IMR-90 (cell line): ENCODE measurements around the gene ZFR. TPM values are rescaled to one million over a fixed set of nuclear protein-coding genes. Genes with fewer than 3 reads are reported as not detected.

Experiments
- ATAC-seq: fragments of 200-7000 bp; cut with Tn5 transposase; 2 replicates; pipeline ENCODE4 v1.9.1; 2020; ENCODE audit warnings: low read depth, mild to moderate bottlenecking, moderate library complexity
- BruUV-seq: library from RNA; stranded (reverse); fragments of 400-500 nt; replicated peaks from 2 replicates; lab custom pipeline; 2021; lab: Mats Ljungman, UMichigan
- CTCF ChIA-PET: fragments of 300-600 bp; formaldehyde crosslinking; extraction: SDS; loops from one replicate; lab custom pipeline; 2021; ENCODE audit warnings: antibody characterized with exemption; lab: Yijun Ruan, JAX
- POLR2A ChIA-PET: fragments of 300-600 bp; sonication (Branson Sonifier 250); formaldehyde crosslinking; loops from one replicate; lab custom pipeline; 2022; ENCODE audit warnings: antibody characterized with exemption; ENCODE audit not compliant: unreplicated experiment; lab: Charles Lee
- DNase-seq: peaks from one replicate; pipeline ENCODE4 v3.0.0; 2013
- H2AFZ ChIP-seq: replicated peaks from 2 replicates; pipeline ENCODE3; 2013; ENCODE audit warnings: low read length, mild to moderate bottlenecking; ENCODE audit not compliant: poor library complexity
- H2AK5ac ChIP-seq: 2 replicates; pipeline ENCODE4 v1.6.1; 2013; ENCODE audit warnings: low read depth, low read length, inconsistent platforms
- H2AK9ac ChIP-seq: replicated peaks from 2 replicates; pipeline ENCODE3; 2013; ENCODE audit warnings: mild to moderate bottlenecking, low read depth, low read length, moderate library complexity; ENCODE audit not compliant: poor library complexity
- H2BK120ac ChIP-seq: 2 replicates; pipeline ENCODE4 v1.6.1; 2013; ENCODE audit warnings: low read depth, low read length, inconsistent platforms
- H2BK15ac ChIP-seq: 3 replicates; pipeline ENCODE4 v1.6.1; 2013; ENCODE audit warnings: low read depth, low read length, inconsistent platforms
- H2BK20ac ChIP-seq: 2 replicates; pipeline ENCODE4 v1.6.1; 2013; ENCODE audit warnings: low read depth, mild to moderate bottlenecking, inconsistent platforms, low read length, moderate library complexity
- H2BK5ac ChIP-seq: 2 replicates; pipeline ENCODE4 v1.6.1; 2013; ENCODE audit warnings: mild to moderate bottlenecking, low read depth, low read length, inconsistent platforms; ENCODE audit not compliant: poor library complexity, severe bottlenecking
- H3K14ac ChIP-seq: replicated peaks from 2 replicates; pipeline ENCODE4 v1.6.1; 2013; ENCODE audit warnings: low read depth, low read length, inconsistent platforms
- H3K18ac ChIP-seq: 2 replicates; pipeline ENCODE4 v1.6.1; 2013; ENCODE audit warnings: low read depth, low read length, control low read depth
- H3K23ac ChIP-seq: 2 replicates; pipeline ENCODE4 v1.6.1; 2013; ENCODE audit warnings: low read depth, low read length, inconsistent platforms
- H3K27ac ChIP-seq: 2 replicates; pipeline ENCODE4 v1.5.1; 2013; ENCODE audit warnings: mild to moderate bottlenecking, control low read depth, low read length; ENCODE audit not compliant: insufficient read depth
- H3K27me3 ChIP-seq: 2 replicates; pipeline ENCODE4 v1.6.1; 2013; ENCODE audit warnings: low read length; ENCODE audit not compliant: control insufficient read depth, insufficient read depth
- H3K36me3 ChIP-seq: 2 replicates; pipeline ENCODE4 v1.6.1; 2013; ENCODE audit warnings: low read length, mixed read lengths; ENCODE audit not compliant: control insufficient read depth, insufficient read depth
- H3K4ac ChIP-seq: 2 replicates; pipeline ENCODE4 v1.6.1; 2013; ENCODE audit warnings: low read depth, low read length, inconsistent platforms
- H3K4me1 ChIP-seq: 2 replicates; pipeline ENCODE4 v1.6.1; 2013; ENCODE audit warnings: low read length, mixed read lengths; ENCODE audit not compliant: control insufficient read depth, insufficient read depth
- H3K4me2 ChIP-seq: 2 replicates; pipeline ENCODE4 v1.6.1; 2013; ENCODE audit warnings: low read depth, mild to moderate bottlenecking, control low read depth, low read length, moderate library complexity
- H3K4me3 ChIP-seq: 2 replicates; pipeline ENCODE4 v1.5.1; 2013; ENCODE audit warnings: low read depth, mild to moderate bottlenecking, control low read depth, low read length, moderate library complexity; ENCODE audit not compliant: insufficient read depth
- H3K56ac ChIP-seq: 2 replicates; pipeline ENCODE4 v1.6.1; 2013; ENCODE audit warnings: low read length, inconsistent platforms; ENCODE audit not compliant: insufficient read depth; ENCODE audit errors: extremely low read depth
- H3K79me1 ChIP-seq, 2 experiments: 2 replicates each; pipeline ENCODE4 v1.6.1; 2013; ENCODE audit warnings: low read length in 2 of 2, inconsistent platforms in 1 of 2, low read depth in 1 of 2
- H3K9ac ChIP-seq: 2 replicates; pipeline ENCODE4 v1.6.1; 2013; ENCODE audit warnings: low read depth, low read length, control low read depth
- H3K9me1 ChIP-seq: 2 replicates; pipeline ENCODE4 v1.6.1; 2013; ENCODE audit warnings: low read length, inconsistent platforms; ENCODE audit not compliant: insufficient read depth
- H3K9me3 ChIP-seq: 2 replicates; pipeline ENCODE4 v1.6.1; 2013; ENCODE audit warnings: low read length; ENCODE audit not compliant: control insufficient read depth, insufficient read depth
- H4K20me1 ChIP-seq: 2 replicates; pipeline ENCODE4 v1.6.1; 2013; ENCODE audit warnings: low read length, inconsistent platforms; ENCODE audit not compliant: insufficient read depth
- H4K5ac ChIP-seq: 2 replicates; pipeline ENCODE4 v1.6.1; 2013; ENCODE audit warnings: mild to moderate bottlenecking, low read depth, low read length, control low read depth
- H4K8ac ChIP-seq, 2 experiments: 2 replicates each; pipeline ENCODE4 v1.6.1; 2013; ENCODE audit warnings: low read depth in 2 of 2, low read length in 2 of 2, control low read depth in 1 of 2, inconsistent platforms in 1 of 2
- H4K91ac ChIP-seq: 2 replicates; pipeline ENCODE4 v1.6.1; 2013; ENCODE audit warnings: low read depth, low read length, inconsistent platforms; ENCODE audit not compliant: insufficient read depth
- BHLHE40 ChIP-seq: fragments of 150-350 bp; IDR thresholded peaks from 2 replicates; pipeline ENCODE4 v1.6.1; 2016; ENCODE audit warnings: mild to moderate bottlenecking, low read depth, low read length
- CEBPB ChIP-seq: IDR thresholded peaks from 2 replicates; pipeline ENCODE4 v1.6.1; 2012; ENCODE audit warnings: low read depth, low read length, improper control_type of control experiment
- CHD1 ChIP-seq: IDR thresholded peaks from 2 replicates; pipeline ENCODE4 v1.6.1; 2012; ENCODE audit warnings: low read depth, low read length, improper control_type of control experiment
- FOS ChIP-seq: fragments of 150-350 bp; IDR thresholded peaks from 2 replicates; pipeline ENCODE4 v1.6.1; 2016; ENCODE audit warnings: low read depth, low read length
- MAFK ChIP-seq: IDR thresholded peaks from 2 replicates; pipeline ENCODE4 v1.6.1; 2012; ENCODE audit warnings: low read depth, low read length, improper control_type of control experiment
- MAZ ChIP-seq: IDR thresholded peaks from 2 replicates; pipeline ENCODE4 v1.6.1; 2012; ENCODE audit warnings: low read depth, mild to moderate bottlenecking, low read length, improper control_type of control experiment, moderate library complexity, borderline replicate concordance
- MXI1 ChIP-seq: IDR thresholded peaks from 2 replicates; pipeline ENCODE4 v1.6.1; 2012; ENCODE audit warnings: low read depth, mild to moderate bottlenecking, low read length, moderate library complexity, borderline replicate concordance
- NFE2L2 ChIP-seq: fragments of 150-350 bp; IDR thresholded peaks from 2 replicates; pipeline ENCODE4 v1.6.1; 2016; ENCODE audit warnings: low read depth, mild to moderate bottlenecking, low read length
- POLR2A ChIP-seq: IDR thresholded peaks from 2 replicates; pipeline ENCODE4 v1.6.1; 2012; ENCODE audit warnings: mild to moderate bottlenecking, low read depth, low read length
- RAD21 ChIP-seq: IDR thresholded peaks from 2 replicates; pipeline ENCODE4 v1.6.1; 2012; ENCODE audit warnings: low read length, improper control_type of control experiment
- RCOR1 ChIP-seq: IDR thresholded peaks from 2 replicates; pipeline ENCODE4 v1.6.1; 2012; ENCODE audit warnings: mild to moderate bottlenecking, low read length, improper control_type of control experiment; ENCODE audit not compliant: insufficient replicate concordance
- RFX5 ChIP-seq: IDR thresholded peaks from 2 replicates; pipeline ENCODE4 v1.8.0; 2012; ENCODE audit warnings: low read depth, mild to moderate bottlenecking, low read length, moderate library complexity
- SMC3 ChIP-seq: fragments of 150-350 bp; IDR thresholded peaks from 2 replicates; pipeline ENCODE4 v1.6.1; 2016; ENCODE audit warnings: low read depth, mild to moderate bottlenecking, antibody characterized with exemption, low read length, moderate library complexity
- WGBS, 2 experiments: methylation state at CpG; one replicate each; pipeline versions ENCODE4 v1.1.5 to v1.1.7; 2013; ENCODE audit warnings: missing lambda C conversion rate in 2 of 2; ENCODE audit not compliant: insufficient read length in 1 of 2; ENCODE audit errors: extremely low coverage in 2 of 2; 5-methylcytosine and 5-hydroxymethylcytosine counted together
- dilution Hi-C: fragments of 300-500 bp; cut with HindIII; formaldehyde crosslinking; loops from one replicate; pipeline ENCODE4 v1.14.3; 2018; ENCODE audit warnings: low sequenced_read_pairs; ENCODE audit not compliant: unreplicated experiment
- in situ Hi-C: fragments of 300-500 bp; cut with MboI; formaldehyde crosslinking; loops from 3 replicates; pipeline ENCODE4 v1.14.3; 2019; ENCODE audit warnings: low sequenced_read_pairs, inconsistent platforms, mixed read lengths
- intact Hi-C: fragments of 100-400 bp; cut with micrococcal nuclease; formaldehyde crosslinking; loops from 2 replicates; pipeline ENCODE4 v1.10.0; 2022
- polyA plus RNA-seq, 3 experiments: library from polyadenylated mRNA; depleted of rRNA; stranded (reverse); fragments of >200 nt; gene quantifications; 2 replicates each; pipeline ENCODE4 v1.2.3, GENCODE V29; 2012; ENCODE audit warnings: low replicate concordance in 1 of 3
- total RNA-seq: library from RNA; depleted of rRNA; stranded (reverse); fragments of >200 nt; gene quantifications from 2 replicates; pipeline ENCODE4 v1.2.3, GENCODE V29; 2012
- TF ChIP-seq, protein P1 (sequence below): conservative IDR thresholded peaks from 2 replicates; pipeline ENCODE4 v1.5.1; 2012; ENCODE audit warnings: mild to moderate bottlenecking, low read depth, low read length, improper control_type of control experiment
- TF ChIP-seq, protein P2 (sequence below): fragments of 150-350 bp; IDR thresholded peaks from 2 replicates; pipeline ENCODE4 v1.6.1; 2017; ENCODE audit warnings: mild to moderate bottlenecking, antibody characterized with exemption, low read length, low read depth
- TF ChIP-seq, protein P3 (sequence below): fragments of 150-350 bp; IDR thresholded peaks from 2 replicates; pipeline ENCODE4 v1.6.1; 2016; ENCODE audit warnings: low read depth, mild to moderate bottlenecking, low read length, moderate library complexity, borderline replicate concordance

ZFR gene
- total and polyA plus RNA-seq, 2 of the 4 experiments (the other 2 are of a cell fraction), result 30.4 to 81.4 TPM

DNA sequence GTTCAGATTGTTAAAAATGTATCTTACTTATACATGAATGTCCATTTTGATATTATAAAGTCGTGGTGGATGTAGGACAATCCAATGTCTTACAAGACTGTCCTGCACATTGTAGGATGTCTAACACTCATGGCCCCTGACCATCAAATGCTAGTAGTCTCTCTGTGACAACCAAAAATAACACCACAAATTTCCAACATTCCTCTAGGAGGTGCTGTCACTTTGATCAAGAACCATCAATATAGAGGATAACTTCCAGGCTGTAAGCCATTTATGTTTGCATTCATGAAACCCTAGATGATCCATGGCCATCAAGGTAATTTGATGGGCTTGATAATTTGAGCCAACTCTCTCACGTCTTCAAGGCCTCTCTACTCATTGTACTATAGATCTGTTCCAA lies 20.5 kb upstream of the ZFR start:
- H3K27ac ChIP-seq, result no peak overlapping the region
- H3K27me3 ChIP-seq, result peaks cover 9% of the 10 kb centered on the region
- H3K36me3 ChIP-seq, result no peaks in the 10 kb centered on the region
- no peaks in the 10 kb centered on the region for H3K79me1 ChIP-seq
- in situ Hi-C loops, result no loop called here
- H3K4me3 ChIP-seq, result no peak overlapping the region
- POLR2A ChIA-PET, result no interaction called here
- H2BK20ac ChIP-seq, result no peak overlapping the region
- H3K14ac ChIP-seq, result no peak overlapping the region
- H4K5ac ChIP-seq, result no peak overlapping the region
- H2AK5ac ChIP-seq, result no peak overlapping the region
- no peak overlapping the region for H3K23ac ChIP-seq
- no TSS peak for BruUV-seq
- DNase-seq, result no peak
- no peak for TF ChIP-seq RCOR1
- TF ChIP-seq, protein P1, sequence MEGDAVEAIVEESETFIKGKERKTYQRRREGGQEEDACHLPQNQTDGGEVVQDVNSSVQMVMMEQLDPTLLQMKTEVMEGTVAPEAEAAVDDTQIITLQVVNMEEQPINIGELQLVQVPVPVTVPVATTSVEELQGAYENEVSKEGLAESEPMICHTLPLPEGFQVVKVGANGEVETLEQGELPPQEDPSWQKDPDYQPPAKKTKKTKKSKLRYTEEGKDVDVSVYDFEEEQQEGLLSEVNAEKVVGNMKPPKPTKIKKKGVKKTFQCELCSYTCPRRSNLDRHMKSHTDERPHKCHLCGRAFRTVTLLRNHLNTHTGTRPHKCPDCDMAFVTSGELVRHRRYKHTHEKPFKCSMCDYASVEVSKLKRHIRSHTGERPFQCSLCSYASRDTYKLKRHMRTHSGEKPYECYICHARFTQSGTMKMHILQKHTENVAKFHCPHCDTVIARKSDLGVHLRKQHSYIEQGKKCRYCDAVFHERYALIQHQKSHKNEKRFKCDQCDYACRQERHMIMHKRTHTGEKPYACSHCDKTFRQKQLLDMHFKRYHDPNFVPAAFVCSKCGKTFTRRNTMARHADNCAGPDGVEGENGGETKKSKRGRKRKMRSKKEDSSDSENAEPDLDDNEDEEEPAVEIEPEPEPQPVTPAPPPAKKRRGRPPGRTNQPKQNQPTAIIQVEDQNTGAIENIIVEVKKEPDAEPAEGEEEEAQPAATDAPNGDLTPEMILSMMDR, result no peak
- TF ChIP-seq RFX5, result no peak
- no peak for TF ChIP-seq SMC3
- no peak for TF ChIP-seq NFE2L2
- TF ChIP-seq MAZ, result no peak
- no peak for TF ChIP-seq POLR2A
- no peak for TF ChIP-seq FOS
- TF ChIP-seq CEBPB, result no peak
- TF ChIP-seq RAD21, result no peak
- no peak for TF ChIP-seq CHD1
- no peak for TF ChIP-seq BHLHE40
- TF ChIP-seq MXI1, result no peak
- TF ChIP-seq, protein P2, sequence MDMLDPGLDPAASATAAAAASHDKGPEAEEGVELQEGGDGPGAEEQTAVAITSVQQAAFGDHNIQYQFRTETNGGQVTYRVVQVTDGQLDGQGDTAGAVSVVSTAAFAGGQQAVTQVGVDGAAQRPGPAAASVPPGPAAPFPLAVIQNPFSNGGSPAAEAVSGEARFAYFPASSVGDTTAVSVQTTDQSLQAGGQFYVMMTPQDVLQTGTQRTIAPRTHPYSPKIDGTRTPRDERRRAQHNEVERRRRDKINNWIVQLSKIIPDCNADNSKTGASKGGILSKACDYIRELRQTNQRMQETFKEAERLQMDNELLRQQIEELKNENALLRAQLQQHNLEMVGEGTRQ, result no peak
- TF ChIP-seq, protein P3, sequence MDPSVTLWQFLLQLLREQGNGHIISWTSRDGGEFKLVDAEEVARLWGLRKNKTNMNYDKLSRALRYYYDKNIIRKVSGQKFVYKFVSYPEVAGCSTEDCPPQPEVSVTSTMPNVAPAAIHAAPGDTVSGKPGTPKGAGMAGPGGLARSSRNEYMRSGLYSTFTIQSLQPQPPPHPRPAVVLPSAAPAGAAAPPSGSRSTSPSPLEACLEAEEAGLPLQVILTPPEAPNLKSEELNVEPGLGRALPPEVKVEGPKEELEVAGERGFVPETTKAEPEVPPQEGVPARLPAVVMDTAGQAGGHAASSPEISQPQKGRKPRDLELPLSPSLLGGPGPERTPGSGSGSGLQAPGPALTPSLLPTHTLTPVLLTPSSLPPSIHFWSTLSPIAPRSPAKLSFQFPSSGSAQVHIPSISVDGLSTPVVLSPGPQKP, result no peak
- TF ChIP-seq MAFK, result no peak
- peaks cover 7% of the 10 kb centered on the region for H3K4me1 ChIP-seq
- H3K4me2 ChIP-seq, result no peak overlapping the region
- no peak overlapping the region for H2AK9ac ChIP-seq
- H3K9ac ChIP-seq, result no peak overlapping the region
- no CpG with 5 or more reads among the region's 2 CpGs for WGBS, 2 experiments
- no peak for ATAC-seq
- no peak overlapping the region for H2BK5ac ChIP-seq
- dilution Hi-C loops, result no loop called here
- no peak overlapping the region for H3K56ac ChIP-seq
- H3K9me1 ChIP-seq, result no peaks in the 10 kb centered on the region
- CTCF ChIA-PET, result no interaction called here
- no peak overlapping the region for H2AFZ ChIP-seq
- H2BK15ac ChIP-seq, result no peak overlapping the region
- no peak overlapping the region for H2BK120ac ChIP-seq
- no peaks in the 10 kb centered on the region for H3K9me3 ChIP-seq
- H3K18ac ChIP-seq, result no peak overlapping the region
- H4K91ac ChIP-seq, result no peak overlapping the region
- H3K4ac ChIP-seq, result no peak overlapping the region
- H4K8ac ChIP-seq, result no peak overlapping the region
- intact Hi-C loops, result no loop called here
- H4K20me1 ChIP-seq, result no peaks in the 10 kb centered on the region
